SJSA1 (cell line): ENCODE results near the gene IFI30. TPM values are rescaled to one million over a fixed set of nuclear protein-coding genes. Genes with fewer than 3 reads are reported as not detected.
"Not testable (repeated sequence)": the region's sequence is repeated elsewhere in the genome, so short reads cannot be mapped to it uniquely, and the experiment has no call there.

Experiments
- DNase-seq, 2 experiments: peaks; one replicate each; pipeline ENCODE4 v3.0.0-alpha.2; 2015 to 2020; ENCODE audit warnings: low spot score in 2 of 2, low read depth in 1 of 2
- H3K27ac ChIP-seq: fragments of 250-450 bp; sonication (Bioruptor Pico); 2 replicates; pipeline ENCODE4 v1.5.1; 2020; ENCODE audit warnings: mild to moderate bottlenecking, moderate library complexity
- H3K27me3 ChIP-seq: fragments of 250-450 bp; sonication (Bioruptor Pico); replicated peaks from 2 replicates; pipeline ENCODE4 v1.5.1; 2020; ENCODE audit warnings: mild to moderate bottlenecking, moderate library complexity
- H3K36me3 ChIP-seq: fragments of 250-450 bp; sonication (Bioruptor Pico); 2 replicates; pipeline ENCODE4 v1.5.1; 2020; ENCODE audit warnings: mild to moderate bottlenecking
- H3K4me1 ChIP-seq: fragments of 250-450 bp; sonication (Bioruptor Pico); replicated peaks from 2 replicates; pipeline ENCODE4 v1.6.1; 2021; ENCODE audit warnings: mild to moderate bottlenecking
- H3K4me3 ChIP-seq: fragments of 250-450 bp; sonication (Bioruptor Pico); 2 replicates; pipeline ENCODE4 v1.5.1; 2020; ENCODE audit warnings: mild to moderate bottlenecking
- H3K9me3 ChIP-seq: fragments of 250-450 bp; sonication (Bioruptor Pico); replicated peaks from 2 replicates; pipeline ENCODE4 v1.5.1; 2020; ENCODE audit warnings: mild to moderate bottlenecking
- total RNA-seq: library from RNA; depleted of rRNA; stranded (reverse); fragments of >200 nt; shearing (Covaris generic); gene quantifications from 2 replicates; pipeline ENCODE4 v1.2.3, GENCODE V29; 2014

Gene IFI30
- total RNA-seq, 1 experiment from 2014 or later = 2.7 TPM

DNA sequence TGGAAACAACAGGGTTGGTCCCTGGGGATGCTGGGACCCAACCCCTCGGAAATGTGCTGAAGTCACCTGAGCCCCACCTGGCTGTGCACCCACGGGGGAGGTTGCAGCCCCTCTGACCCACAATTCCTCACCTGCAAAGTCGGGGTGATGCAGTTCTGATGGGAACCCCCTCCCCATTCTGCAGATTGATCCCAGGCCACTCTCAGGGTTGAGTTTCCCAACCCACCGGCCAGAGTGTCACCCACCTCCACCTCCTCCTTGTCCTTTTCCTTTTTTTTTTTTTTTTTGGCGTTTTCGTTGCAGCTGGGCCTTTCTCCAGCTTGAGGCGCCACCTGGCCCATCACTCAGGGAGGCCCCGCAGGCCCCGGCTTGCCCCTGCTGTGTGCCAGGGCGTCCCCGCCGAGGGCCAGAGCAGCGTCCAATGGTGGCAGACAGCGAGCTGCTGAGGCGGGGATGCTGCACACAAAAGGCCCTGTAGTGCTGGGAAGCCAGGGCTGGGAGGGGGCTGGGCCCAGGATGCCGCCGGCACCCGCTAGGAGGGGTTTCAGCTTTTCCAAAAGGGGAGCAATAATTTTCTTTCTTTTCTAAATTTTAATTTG, 16.0 kb upstream of the IFI30 start:
- Histone ChIP-seq H3K4me1 (peaks cover 13% of the 10 kb centered on the region), H3K4me3 (no peak overlapping the region), H3K27ac (no peak overlapping the region), H3K36me3 (peaks cover 45% of the 10 kb centered on the region), H3K9me3 (no peaks in the 10 kb centered on the region), H3K27me3 (no peaks in the 10 kb centered on the region)
- DNase-seq = no peak

DNA sequence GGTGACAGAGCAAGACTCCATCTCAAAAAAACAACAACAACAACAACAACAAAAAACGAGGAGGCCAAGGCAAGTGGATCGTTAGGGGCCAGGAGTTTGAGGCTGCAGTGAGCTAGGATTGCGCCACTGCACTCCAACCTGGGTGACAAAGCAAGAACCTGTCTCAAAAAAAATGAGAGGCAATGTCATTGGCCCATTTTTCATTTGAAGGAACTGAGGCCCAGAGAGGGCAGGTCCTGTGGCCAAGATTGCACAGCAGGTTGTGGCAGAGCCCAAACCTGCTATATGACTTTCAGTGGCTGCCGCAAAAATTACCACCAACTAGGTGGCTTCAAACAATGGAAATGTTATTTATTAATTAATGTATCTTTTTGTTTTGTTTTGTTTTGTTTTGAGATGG, 15.1 kb upstream of the IFI30 start:
- Histone ChIP-seq H3K4me3 (no peak overlapping the region), H3K27me3 (no peaks in the 10 kb centered on the region), H3K9me3 (no peaks in the 10 kb centered on the region), H3K36me3 (peaks cover 48% of the 10 kb centered on the region), H3K27ac (no peak overlapping the region), H3K4me1 (peaks cover 13% of the 10 kb centered on the region)
- DNase-seq = no peak

GRCh38 chr19:18159059-18159616, 14.5 kb upstream of the IFI30 start:
- H3K9me3 ChIP-seq, DNase-seq, H3K27me3 ChIP-seq, H3K4me3 ChIP-seq, H3K27ac ChIP-seq, H3K4me1 ChIP-seq: not testable (repeated sequence)
- peaks cover 54% of the 10 kb centered on the region for H3K36me3 ChIP-seq

DNA sequence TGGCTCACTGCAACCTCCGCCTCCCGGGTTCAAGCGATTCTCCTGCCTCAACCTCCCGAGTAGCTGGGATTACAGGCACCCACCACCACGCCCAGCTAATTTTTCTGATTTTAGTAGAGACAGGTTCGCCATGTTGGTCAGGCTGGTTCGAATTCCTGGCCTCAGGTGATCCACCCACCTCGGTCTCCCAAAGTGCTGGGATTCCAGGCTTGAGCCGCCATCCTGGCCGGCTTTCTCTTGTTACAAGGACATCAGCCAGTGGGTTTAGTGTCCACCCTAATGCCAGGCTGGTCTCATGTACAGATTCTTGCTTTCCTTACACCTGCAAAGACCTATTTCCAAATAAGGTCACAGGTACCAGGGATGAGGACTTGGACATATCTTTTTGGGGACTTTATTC, 13.8 kb upstream of the IFI30 start:
- no peak for DNase-seq
- no peaks in the 10 kb centered on the region for H3K27me3 ChIP-seq
- H3K27ac ChIP-seq = no peak overlapping the region
- no peak overlapping the region for H3K4me3 ChIP-seq
- H3K36me3 ChIP-seq = peaks cover 56% of the 10 kb centered on the region
- H3K4me1 ChIP-seq = peaks cover 6% of the 10 kb centered on the region
- no peaks in the 10 kb centered on the region for H3K9me3 ChIP-seq

GRCh38 chr19:18160493-18160970, 13.1 kb upstream of the IFI30 start:
- H3K4me3 ChIP-seq = no peak overlapping the region
- peaks cover 6% of the 10 kb centered on the region for H3K4me1 ChIP-seq
- no peaks in the 10 kb centered on the region for H3K27me3 ChIP-seq
- no peak overlapping the region for H3K27ac ChIP-seq
- DNase-seq = no peak
- H3K36me3 ChIP-seq = peaks cover 56% of the 10 kb centered on the region
- no peaks in the 10 kb centered on the region for H3K9me3 ChIP-seq

- DNase-seq = peak in 1 of 2 experiments; percentile 33
- H3K27ac ChIP-seq = no peak overlapping the region
Observed at GRCh38 chr19:18160971-18161635, 12.5 kb upstream of the IFI30 start.

GRCh38 chr19:18161636-18162002, 12.0 kb upstream of the IFI30 start:
- H3K9me3 ChIP-seq = no peaks in the 10 kb centered on the region
- peaks cover 6% of the 10 kb centered on the region for H3K4me1 ChIP-seq
- H3K27ac ChIP-seq = no peak overlapping the region
- no peak for DNase-seq
- peaks cover 53% of the 10 kb centered on the region for H3K36me3 ChIP-seq
- no peaks in the 10 kb centered on the region for H3K27me3 ChIP-seq
- H3K4me3 ChIP-seq = no peak overlapping the region

More at GRCh38 chr19:18160971-18161635, 12.5 kb upstream of the IFI30 start:
- Histone ChIP-seq H3K36me3 (peaks cover 56% of the 10 kb centered on the region), H3K4me1 (peaks cover 6% of the 10 kb centered on the region), H3K27me3 (no peaks in the 10 kb centered on the region), H3K4me3 (peak overlapping the region; percentile 20; the same call in 1 of the 2 replicates), H3K9me3 (no peaks in the 10 kb centered on the region)

- H3K27ac ChIP-seq = no peak overlapping the region
- DNase-seq = no peak
Observed at GRCh38 chr19:18164072-18164471, 9.5 kb upstream of the IFI30 start.

GRCh38 chr19:18165794-18166544, 7.6 kb upstream of the IFI30 start:
- no peak for DNase-seq
- Histone ChIP-seq H3K4me1 (peaks cover 3% of the 10 kb centered on the region), H3K9me3 (no peaks in the 10 kb centered on the region), H3K4me3 (no peak overlapping the region), H3K27me3 (no peaks in the 10 kb centered on the region), H3K27ac (no peak overlapping the region), H3K36me3 (peaks cover 61% of the 10 kb centered on the region)

More at GRCh38 chr19:18164072-18164471, 9.5 kb upstream of the IFI30 start:
- Histone ChIP-seq H3K36me3 (peaks cover 67% of the 10 kb centered on the region), H3K27me3 (no peaks in the 10 kb centered on the region), H3K4me1 (peaks cover 6% of the 10 kb centered on the region), H3K9me3 (no peaks in the 10 kb centered on the region), H3K4me3 (no peak overlapping the region)

- no peaks in the 10 kb centered on the region for H3K9me3 ChIP-seq
- H3K36me3 ChIP-seq = peaks cover 55% of the 10 kb centered on the region
- DNase-seq = no peak
- H3K4me1 ChIP-seq = no peaks in the 10 kb centered on the region
- H3K4me3 ChIP-seq = no peak overlapping the region
- no peak overlapping the region for H3K27ac ChIP-seq
- no peaks in the 10 kb centered on the region for H3K27me3 ChIP-seq
Observed at GRCh38 chr19:18167011-18167410, 6.6 kb upstream of the IFI30 start.

- no peaks in the 10 kb centered on the region for H3K27me3 ChIP-seq
- H3K4me3 ChIP-seq = no peak overlapping the region
- no peaks in the 10 kb centered on the region for H3K4me1 ChIP-seq
- peaks cover 47% of the 10 kb centered on the region for H3K36me3 ChIP-seq
- no peak overlapping the region for H3K27ac ChIP-seq
- H3K9me3 ChIP-seq = no peaks in the 10 kb centered on the region
- DNase-seq = peak in 1 of 2 experiments; percentile 35
Observed at GRCh38 chr19:18167975-18168645, 5.5 kb upstream of the IFI30 start.

GRCh38 chr19:18168673-18169381, 4.8 kb upstream of the IFI30 start:
- Histone ChIP-seq H3K27ac (no peak overlapping the region), H3K9me3 (no peaks in the 10 kb centered on the region), H3K4me3 (no peak overlapping the region), H3K4me1 (peaks cover 6% of the 10 kb centered on the region; the same call in 1 of the 2 replicates), H3K36me3 (peaks cover 40% of the 10 kb centered on the region), H3K27me3 (no peaks in the 10 kb centered on the region)
- no peak for DNase-seq

- Histone ChIP-seq H3K9me3 (no peaks in the 10 kb centered on the region), H3K4me3 (no peak overlapping the region), H3K27me3 (no peaks in the 10 kb centered on the region), H3K4me1 (peaks cover 12% of the 10 kb centered on the region), H3K36me3 (peaks cover 31% of the 10 kb centered on the region), H3K27ac (no peak overlapping the region)
- DNase-seq = no peak
Observed at GRCh38 chr19:18170714-18171255, 2.8 kb upstream of the IFI30 start.
